ENCODE data around the gene MPHOSPH6.
"Not testable (repeated sequence)": the region's sequence is repeated elsewhere in the genome, so short reads cannot be mapped to it uniquely, and the experiment has no call there.

The MPHOSPH6 gene

GRCh38 chr16:82136956-82137821 is 32.8 kb downstream of the MPHOSPH6 start:
- H3K27ac Mint-ChIP-seq (ENCODE audit: low read depth) = no peak overlapping the region
- no peak for ATAC-seq (replicated peaks; ENCODE audit: extremely low read depth, poor library complexity, severe bottlenecking)

GRCh38 chr16:82135844-82136243 is 34.2 kb downstream of the MPHOSPH6 start:
- no peak for ATAC-seq (replicated peaks; ENCODE audit: extremely low read depth, poor library complexity, severe bottlenecking)
- Mint-ChIP-seq H3K27me3 (no peaks in the 10 kb centered on the region), H3K27ac (ENCODE audit: low read depth) (no peak overlapping the region), H3K4me3 (no peak overlapping the region), H3K4me1 (peaks cover 11% of the 10 kb centered on the region), H3K9me3 (peaks cover 5% of the 10 kb centered on the region), H3K36me3 (ENCODE audit: insufficient read depth) (no peaks in the 10 kb centered on the region)
- no peak for DNase-seq (ENCODE audit: low spot score in 2 of 2)

More at GRCh38 chr16:82136956-82137821, 32.8 kb downstream of the MPHOSPH6 start:
- Mint-ChIP-seq H3K36me3 (ENCODE audit: insufficient read depth) (no peaks in the 10 kb centered on the region), H3K9me3 (peaks cover 5% of the 10 kb centered on the region), H3K27me3 (no peaks in the 10 kb centered on the region), H3K4me3 (no peak overlapping the region), H3K4me1 (peaks cover 11% of the 10 kb centered on the region)
- DNase-seq (ENCODE audit: low spot score in 2 of 2) = no peak

- Mint-ChIP-seq H3K4me1 (peaks cover 11% of the 10 kb centered on the region), H3K27me3 (no peaks in the 10 kb centered on the region), H3K27ac (ENCODE audit: low read depth) (no peak overlapping the region), H3K9me3 (peaks cover 5% of the 10 kb centered on the region), H3K4me3 (no peak overlapping the region), H3K36me3 (ENCODE audit: insufficient read depth) (no peaks in the 10 kb centered on the region)
- DNase-seq (ENCODE audit: low spot score in 2 of 2) (no peak), ATAC-seq (replicated peaks; ENCODE audit: extremely low read depth, poor library complexity, severe bottlenecking) (no peak)
These were observed 35.2 kb downstream of the MPHOSPH6 start for GRCh38 chr16:82134846-82135245.

- peaks cover 2% of the 10 kb centered on the region for H3K9me3 Mint-ChIP-seq
- H3K36me3 Mint-ChIP-seq (ENCODE audit: insufficient read depth) = no peaks in the 10 kb centered on the region
- ATAC-seq (replicated peaks; ENCODE audit: extremely low read depth, poor library complexity, severe bottlenecking) (peak; percentile 64), DNase-seq (ENCODE audit: low spot score in 2 of 2) (no peak)
- H3K4me1 Mint-ChIP-seq = peaks cover 11% of the 10 kb centered on the region
- H3K4me3 Mint-ChIP-seq = peak overlapping the region; percentile 42
- H3K27ac Mint-ChIP-seq (ENCODE audit: low read depth) = no peak overlapping the region
- no peaks in the 10 kb centered on the region for H3K27me3 Mint-ChIP-seq
These were observed 36.2 kb downstream of the MPHOSPH6 start for GRCh38 chr16:82133798-82134197.

GRCh38 chr16:82129881-82130280 is 40.1 kb downstream of the MPHOSPH6 start:
- no peak overlapping the region for H3K27ac Mint-ChIP-seq (ENCODE audit: low read depth)
- no peak for ATAC-seq (replicated peaks; ENCODE audit: extremely low read depth, poor library complexity, severe bottlenecking)
- peaks cover 11% of the 10 kb centered on the region for H3K4me1 Mint-ChIP-seq
- no peaks in the 10 kb centered on the region for H3K27me3 Mint-ChIP-seq
- DNase-seq (ENCODE audit: low spot score in 2 of 2) = no peak
- H3K4me3 Mint-ChIP-seq = no peak overlapping the region
- H3K36me3 Mint-ChIP-seq (ENCODE audit: insufficient read depth) = no peaks in the 10 kb centered on the region
- no peaks in the 10 kb centered on the region for H3K9me3 Mint-ChIP-seq

- Mint-ChIP-seq H3K36me3 (ENCODE audit: insufficient read depth) (no peaks in the 10 kb centered on the region), H3K4me1 (no peaks in the 10 kb centered on the region), H3K27ac (ENCODE audit: low read depth) (no peak overlapping the region), H3K4me3 (no peak overlapping the region), H3K27me3 (peaks cover 12% of the 10 kb centered on the region), H3K9me3 (no peaks in the 10 kb centered on the region)
- ATAC-seq (replicated peaks; ENCODE audit: extremely low read depth, poor library complexity, severe bottlenecking) (no peak), DNase-seq (ENCODE audit: low spot score in 2 of 2) (no peak)
These were observed 45.4 kb downstream of the MPHOSPH6 start for GRCh38 chr16:82124651-82125050.

- H3K4me3 Mint-ChIP-seq = no peak overlapping the region
- H3K27ac Mint-ChIP-seq (ENCODE audit: low read depth) = no peak overlapping the region
- ATAC-seq (replicated peaks; ENCODE audit: extremely low read depth, poor library complexity, severe bottlenecking) = no peak
- H3K9me3 Mint-ChIP-seq = no peaks in the 10 kb centered on the region
- no peaks in the 10 kb centered on the region for H3K4me1 Mint-ChIP-seq
- H3K27me3 Mint-ChIP-seq = peaks cover 12% of the 10 kb centered on the region
- no peak for DNase-seq (ENCODE audit: low spot score in 2 of 2)
- H3K36me3 Mint-ChIP-seq (ENCODE audit: insufficient read depth) = no peaks in the 10 kb centered on the region
These were observed 50.6 kb downstream of the MPHOSPH6 start for GRCh38 chr16:82119405-82119804.

GRCh38 chr16:82118749-82119148 is 51.3 kb downstream of the MPHOSPH6 start:
- Mint-ChIP-seq H3K36me3 (ENCODE audit: insufficient read depth) (no peaks in the 10 kb centered on the region), H3K27me3 (peaks cover 17% of the 10 kb centered on the region), H3K4me3 (no peak overlapping the region), H3K27ac (ENCODE audit: low read depth) (no peak overlapping the region), H3K4me1 (no peaks in the 10 kb centered on the region), H3K9me3 (no peaks in the 10 kb centered on the region)
- ATAC-seq (replicated peaks; ENCODE audit: extremely low read depth, poor library complexity, severe bottlenecking) (no peak), DNase-seq (ENCODE audit: low spot score in 2 of 2) (no peak)

- no peak for ATAC-seq (replicated peaks; ENCODE audit: extremely low read depth, poor library complexity, severe bottlenecking)
- no peaks in the 10 kb centered on the region for H3K4me1 Mint-ChIP-seq
- H3K27ac Mint-ChIP-seq (ENCODE audit: low read depth) = no peak overlapping the region
- no peak for DNase-seq (ENCODE audit: low spot score in 2 of 2)
- H3K4me3 Mint-ChIP-seq = no peak overlapping the region
- no peaks in the 10 kb centered on the region for H3K9me3 Mint-ChIP-seq
- H3K36me3 Mint-ChIP-seq (ENCODE audit: insufficient read depth) = no peaks in the 10 kb centered on the region
- peaks cover 13% of the 10 kb centered on the region for H3K27me3 Mint-ChIP-seq
These were observed 53.5 kb downstream of the MPHOSPH6 start for GRCh38 chr16:82116535-82116934.

- DNase-seq (ENCODE audit: low spot score in 2 of 2) (no peak), ATAC-seq (replicated peaks; ENCODE audit: extremely low read depth, poor library complexity, severe bottlenecking) (no peak)
- H3K27ac Mint-ChIP-seq (ENCODE audit: low read depth) = no peak overlapping the region
- no peaks in the 10 kb centered on the region for H3K4me1 Mint-ChIP-seq
- H3K9me3 Mint-ChIP-seq = no peaks in the 10 kb centered on the region
- no peak overlapping the region for H3K4me3 Mint-ChIP-seq
- H3K36me3 Mint-ChIP-seq (ENCODE audit: insufficient read depth) = no peaks in the 10 kb centered on the region
- peaks cover 29% of the 10 kb centered on the region for H3K27me3 Mint-ChIP-seq
These were observed 56.3 kb downstream of the MPHOSPH6 start for GRCh38 chr16:82113741-82114140.

- Mint-ChIP-seq H3K27ac (ENCODE audit: low read depth) (no peak overlapping the region), H3K27me3 (peaks cover 32% of the 10 kb centered on the region), H3K36me3 (ENCODE audit: insufficient read depth) (no peaks in the 10 kb centered on the region), H3K4me1 (no peaks in the 10 kb centered on the region), H3K9me3 (no peaks in the 10 kb centered on the region), H3K4me3 (no peak overlapping the region)
- no peak for DNase-seq (ENCODE audit: low spot score in 2 of 2)
- ATAC-seq (replicated peaks; ENCODE audit: extremely low read depth, poor library complexity, severe bottlenecking) = no peak
These were observed 58.1 kb downstream of the MPHOSPH6 start for GRCh38 chr16:82111944-82112343.

GRCh38 chr16:82109266-82109665 is 60.8 kb downstream of the MPHOSPH6 start:
- peaks cover 39% of the 10 kb centered on the region for H3K27me3 Mint-ChIP-seq
- DNase-seq (ENCODE audit: low spot score in 2 of 2); H3K27ac Mint-ChIP-seq (ENCODE audit: low read depth); ATAC-seq (replicated peaks; ENCODE audit: extremely low read depth, poor library complexity, severe bottlenecking); H3K4me1 Mint-ChIP-seq; H3K36me3 Mint-ChIP-seq (ENCODE audit: insufficient read depth); H3K4me3 Mint-ChIP-seq; H3K9me3 Mint-ChIP-seq: not testable (repeated sequence)

GRCh38 chr16:82108774-82109173 is 61.2 kb downstream of the MPHOSPH6 start:
- DNase-seq (ENCODE audit: low spot score in 2 of 2) (no peak), ATAC-seq (replicated peaks; ENCODE audit: extremely low read depth, poor library complexity, severe bottlenecking) (no peak)
- H3K4me1 Mint-ChIP-seq = no peaks in the 10 kb centered on the region
- no peaks in the 10 kb centered on the region for H3K9me3 Mint-ChIP-seq
- no peak overlapping the region for H3K4me3 Mint-ChIP-seq
- peaks cover 2% of the 10 kb centered on the region for H3K36me3 Mint-ChIP-seq (ENCODE audit: insufficient read depth)
- no peak overlapping the region for H3K27ac Mint-ChIP-seq (ENCODE audit: low read depth)
- peaks cover 34% of the 10 kb centered on the region for H3K27me3 Mint-ChIP-seq

Data from central memory CD8-positive, alpha-beta T cell (primary cell).